Astrocyte (in vitro differentiated cells and primary cell): ENCODE data around the gene RPS6KL1. TPM values are rescaled to one million over a fixed set of nuclear protein-coding genes. Genes with fewer than 3 reads are reported as not detected.

ENCODE experiments used
- DNase-seq: peaks from one replicate; pipeline ENCODE4 v3.0.0-alpha.2; 2010; ENCODE audit warnings: low read depth
- FAIRE-seq: peaks from 2 replicates; lab custom pipeline; 2011; peaks lifted over from hg19 to GRCh38; lab: Jason Lieb, UNC
- H2AFZ ChIP-seq: 2 replicates; pipeline ENCODE4 v1.6.0; 2012; ENCODE audit warnings: low read depth, low read length, inconsistent platforms
- H3K27ac ChIP-seq: 2 replicates; pipeline ENCODE4 v1.5.1; 2011; ENCODE audit warnings: low read depth, low read length, inconsistent platforms
- H3K27me3 ChIP-seq: 2 replicates; pipeline ENCODE4 v1.6.0; 2011; ENCODE audit warnings: low read length, inconsistent platforms; ENCODE audit not compliant: insufficient read depth
- H3K36me3 ChIP-seq: 2 replicates; pipeline ENCODE4 v1.5.1; 2011; ENCODE audit warnings: low read length, inconsistent platforms; ENCODE audit not compliant: insufficient read depth
- H3K4me1 ChIP-seq: 2 replicates; pipeline ENCODE4 v1.5.1; 2011; ENCODE audit warnings: low read length, inconsistent platforms; ENCODE audit not compliant: insufficient read depth
- H3K4me2 ChIP-seq: 2 replicates; pipeline ENCODE4 v1.6.0; 2012; ENCODE audit warnings: low read length, inconsistent platforms
- H3K4me3 ChIP-seq: 2 replicates; pipeline ENCODE4 v1.5.1; 2011; ENCODE audit warnings: low read depth, mild to moderate bottlenecking, low read length, inconsistent platforms; ENCODE audit not compliant: insufficient read depth
- H3K79me2 ChIP-seq: 2 replicates; pipeline ENCODE4 v1.6.0; 2012; ENCODE audit warnings: mild to moderate bottlenecking, low read length, inconsistent platforms; ENCODE audit not compliant: insufficient read depth
- H3K9ac ChIP-seq: 2 replicates; pipeline ENCODE4 v1.6.0; 2012; ENCODE audit warnings: mild to moderate bottlenecking, low read length, inconsistent platforms
- H3K9me3 ChIP-seq: 2 replicates; pipeline ENCODE4 v1.5.1; 2012; ENCODE audit warnings: low read depth, mild to moderate bottlenecking, low read length, inconsistent platforms; ENCODE audit not compliant: insufficient read depth
- H4K20me1 ChIP-seq: 2 replicates; pipeline ENCODE4 v1.6.0; 2012; ENCODE audit warnings: low read length, inconsistent platforms; ENCODE audit not compliant: insufficient read depth
- H3K27ac Mint-ChIP-seq: one replicate; pipeline ENCODE4 v1.8.0; 2021; ENCODE audit warnings: mild to moderate bottlenecking, mixed read lengths; ENCODE audit not compliant: unreplicated experiment
- H3K27me3 Mint-ChIP-seq: one replicate; pipeline ENCODE4 v1.8.0; 2021; ENCODE audit warnings: low read depth, mixed read lengths; ENCODE audit not compliant: unreplicated experiment
- H3K36me3 Mint-ChIP-seq: one replicate; pipeline ENCODE4 v1.8.0; 2021; ENCODE audit warnings: low read depth, mixed read lengths; ENCODE audit not compliant: unreplicated experiment
- H3K4me1 Mint-ChIP-seq: one replicate; pipeline ENCODE4 v1.8.0; 2021; ENCODE audit warnings: low read depth, mixed read lengths; ENCODE audit not compliant: unreplicated experiment
- H3K4me3 Mint-ChIP-seq: one replicate; pipeline ENCODE4 v1.8.0; 2021; ENCODE audit warnings: mild to moderate bottlenecking, moderate library complexity, mixed read lengths; ENCODE audit not compliant: unreplicated experiment
- H3K9me3 Mint-ChIP-seq: one replicate; pipeline ENCODE4 v1.8.0; 2021; ENCODE audit warnings: mild to moderate bottlenecking, mixed read lengths; ENCODE audit not compliant: unreplicated experiment
- EZH2 ChIP-seq: IDR thresholded peaks from 2 replicates; pipeline ENCODE4 v1.6.1; 2012; ENCODE audit warnings: mild to moderate bottlenecking, low read length, inconsistent platforms; ENCODE audit not compliant: insufficient read depth
- total RNA-seq: library from RNA; stranded (reverse); gene quantifications from 2 replicates; pipeline ENCODE4 v1.2.1, GENCODE V29; 2021
- TF ChIP-seq, protein P1 (sequence below): IDR thresholded peaks from 2 replicates; pipeline ENCODE4 v1.5.1; 2011; ENCODE audit warnings: low read depth, mild to moderate bottlenecking, inconsistent platforms, low read length, moderate library complexity; ENCODE audit not compliant: insufficient read depth

The RPS6KL1 gene
- total RNA-seq, 1 donor from 2014 or later = 1.7 TPM

DNA sequence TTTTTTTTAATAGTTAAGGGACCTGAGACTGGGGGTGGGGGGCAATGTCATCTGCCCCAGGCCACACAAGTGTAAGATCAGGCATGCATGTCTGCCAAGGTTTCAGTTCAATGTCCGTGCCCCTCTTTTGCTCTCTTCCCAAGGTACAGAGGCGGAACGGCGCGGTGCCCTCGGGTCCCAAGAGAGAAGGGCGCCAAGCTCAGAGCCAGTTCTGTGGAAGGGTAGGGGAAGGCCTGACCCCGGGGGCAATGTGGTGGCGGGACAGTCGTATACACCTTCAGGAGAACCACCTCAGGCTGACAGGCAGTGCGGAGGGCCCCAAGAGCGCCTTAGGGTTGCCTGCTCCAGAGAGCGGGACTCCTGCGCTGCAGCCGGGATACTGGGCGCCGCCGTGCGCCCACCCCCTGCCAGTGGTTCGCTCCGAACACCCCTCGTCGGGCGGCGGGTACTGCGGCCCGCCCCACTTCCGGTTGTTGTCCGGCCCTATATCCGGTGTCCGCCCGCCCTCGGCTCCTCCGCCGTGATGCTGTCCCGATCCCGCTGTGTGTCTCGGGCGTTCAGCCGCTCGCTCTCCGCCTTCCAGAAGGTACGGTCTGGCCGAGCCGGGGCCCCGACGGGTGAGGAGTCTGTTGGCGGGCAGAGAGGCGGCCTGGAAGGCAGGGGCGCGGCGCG lies 41.5 kb downstream of the RPS6KL1 start, which contains the start of gene DLST:
Gene DLST (plus strand): TSS at position 486 of the 672 bp plus-strand sequence. CDS start 38 bp downstream, at position 524.
- Histone ChIP-seq H3K27ac (peak within 1 kb of the TSS; percentile 88), H3K4me2 (peak within 1 kb of the TSS; percentile 99), H3K4me3 (peak within 1 kb of the TSS; percentile 85), H4K20me1 (peaks cover 44% of the 10 kb centered on the region), H3K79me2 (peaks cover 48% of the 10 kb centered on the region), H3K9ac (peak within 1 kb of the TSS; percentile 95), H3K9me3 (no peaks in the 10 kb centered on the region), H3K27me3 (no peaks in the 10 kb centered on the region), H2AFZ (peak within 1 kb of the TSS; percentile 100), H3K36me3 (peaks cover 5% of the 10 kb centered on the region), H3K4me1 (peaks cover 14% of the 10 kb centered on the region)
- Mint-ChIP-seq H3K27ac (peak within 1 kb of the TSS; percentile 99), H3K4me1 (peaks cover 33% of the 10 kb centered on the region), H3K27me3 (peaks cover 1% of the 10 kb centered on the region), H3K9me3 (peaks cover 2% of the 10 kb centered on the region), H3K36me3 (no peaks in the 10 kb centered on the region), H3K4me3 (peak within 1 kb of the TSS; percentile 100)
- no peak for FAIRE-seq
- peak; percentile 76 for DNase-seq
- TF ChIP-seq EZH2 = no peak
- TF ChIP-seq, protein P1, sequence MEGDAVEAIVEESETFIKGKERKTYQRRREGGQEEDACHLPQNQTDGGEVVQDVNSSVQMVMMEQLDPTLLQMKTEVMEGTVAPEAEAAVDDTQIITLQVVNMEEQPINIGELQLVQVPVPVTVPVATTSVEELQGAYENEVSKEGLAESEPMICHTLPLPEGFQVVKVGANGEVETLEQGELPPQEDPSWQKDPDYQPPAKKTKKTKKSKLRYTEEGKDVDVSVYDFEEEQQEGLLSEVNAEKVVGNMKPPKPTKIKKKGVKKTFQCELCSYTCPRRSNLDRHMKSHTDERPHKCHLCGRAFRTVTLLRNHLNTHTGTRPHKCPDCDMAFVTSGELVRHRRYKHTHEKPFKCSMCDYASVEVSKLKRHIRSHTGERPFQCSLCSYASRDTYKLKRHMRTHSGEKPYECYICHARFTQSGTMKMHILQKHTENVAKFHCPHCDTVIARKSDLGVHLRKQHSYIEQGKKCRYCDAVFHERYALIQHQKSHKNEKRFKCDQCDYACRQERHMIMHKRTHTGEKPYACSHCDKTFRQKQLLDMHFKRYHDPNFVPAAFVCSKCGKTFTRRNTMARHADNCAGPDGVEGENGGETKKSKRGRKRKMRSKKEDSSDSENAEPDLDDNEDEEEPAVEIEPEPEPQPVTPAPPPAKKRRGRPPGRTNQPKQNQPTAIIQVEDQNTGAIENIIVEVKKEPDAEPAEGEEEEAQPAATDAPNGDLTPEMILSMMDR = no peak

DNA sequence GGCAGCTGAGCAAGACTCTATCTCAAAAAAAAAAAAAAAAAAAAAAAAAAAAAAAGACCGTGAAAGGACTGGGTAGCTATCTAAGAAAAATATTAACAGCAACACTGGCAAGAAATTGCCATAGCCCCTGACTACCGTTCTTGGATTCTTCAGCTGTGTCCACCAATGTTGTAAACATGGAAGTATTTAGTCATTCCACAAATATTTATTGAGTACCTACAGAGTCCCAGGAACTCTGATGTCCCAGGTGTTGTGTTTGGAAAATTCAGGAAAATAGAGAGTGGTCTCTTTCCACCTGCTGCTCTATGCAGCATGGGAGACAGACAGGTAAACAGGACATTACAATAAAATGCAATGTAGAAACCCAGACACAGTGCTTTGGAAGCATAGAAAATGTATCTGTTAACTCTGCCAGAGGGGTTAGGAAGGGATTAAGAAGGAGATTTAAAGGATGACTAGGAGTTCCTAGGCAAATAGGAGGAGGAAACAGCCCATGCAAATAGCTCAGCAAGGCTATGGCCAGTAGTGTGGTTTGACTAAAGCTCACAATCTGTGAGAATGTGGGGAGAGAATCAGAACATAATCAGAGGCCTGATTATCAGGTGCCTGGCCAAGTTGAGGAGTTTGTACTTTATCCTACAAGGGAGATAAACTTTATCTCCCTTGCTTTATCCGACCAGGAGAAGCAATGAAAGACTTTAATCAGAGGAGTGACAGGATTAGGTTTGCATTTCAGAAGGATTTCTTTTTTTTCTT lies 43.5 kb downstream of the RPS6KL1 start:
- Histone ChIP-seq H3K27me3 (no peaks in the 10 kb centered on the region), H3K9me3 (no peaks in the 10 kb centered on the region), H4K20me1 (peaks cover 24% of the 10 kb centered on the region), H3K4me3 (no peak overlapping the region), H3K4me2 (no peak overlapping the region), H3K36me3 (peaks cover 5% of the 10 kb centered on the region), H3K9ac (no peak overlapping the region), H2AFZ (no peak overlapping the region), H3K27ac (no peak overlapping the region), H3K4me1 (peaks cover 6% of the 10 kb centered on the region), H3K79me2 (peaks cover 29% of the 10 kb centered on the region)
- TF ChIP-seq EZH2 = no peak
- TF ChIP-seq, protein P1 = no peak
- no peak overlapping the region for H3K27ac Mint-ChIP-seq
- H3K36me3 Mint-ChIP-seq = no peaks in the 10 kb centered on the region
- no peak overlapping the region for H3K4me3 Mint-ChIP-seq
- H3K4me1 Mint-ChIP-seq = peaks cover 23% of the 10 kb centered on the region
- DNase-seq (no peak), FAIRE-seq (no peak)
- peaks cover 2% of the 10 kb centered on the region for H3K9me3 Mint-ChIP-seq
- peaks cover 2% of the 10 kb centered on the region for H3K27me3 Mint-ChIP-seq
